Glomerular visceral epithelial cell (primary cell): Measurements from ENCODE around the gene GCN1.
A peak's percentile ranks its signal among the peaks of the same experiment; 100 is the strongest.
"Not testable (repeated sequence)": the region's sequence is repeated elsewhere in the genome, so short reads cannot be mapped to it uniquely, and the experiment has no call there.

Experiments used
- DNase-seq: peaks from one replicate; pipeline ENCODE4 v3.0.0-alpha.2; 2016; ENCODE audit errors: extremely low spot score

GCN1 gene

GRCh38 chr12:120214626-120215356 is 20.3 kb upstream of the GCN1 start:
- no peak for DNase-seq

GRCh38 chr12:120213758-120214157 is 19.2 kb upstream of the GCN1 start:
- no peak for DNase-seq

DNA sequence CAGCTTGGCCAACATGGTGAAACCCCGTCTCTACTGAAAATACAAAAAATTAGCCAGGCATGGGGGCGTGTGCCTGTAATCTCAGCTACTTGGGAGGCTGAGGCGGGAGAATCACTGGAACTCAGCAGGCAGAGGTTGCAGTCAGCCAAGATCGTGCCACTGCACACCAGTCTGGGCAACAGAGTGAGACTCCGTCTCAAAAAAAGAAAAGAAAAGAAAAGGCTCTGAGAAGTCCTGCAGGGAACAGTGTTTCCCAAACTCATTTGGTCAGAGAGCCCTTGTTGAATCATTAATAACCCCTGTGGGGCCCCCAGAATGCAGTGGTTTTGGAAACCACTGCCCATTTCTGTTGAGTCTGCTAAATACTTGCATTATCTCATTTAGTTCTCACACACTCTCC is 18.7 kb upstream of the GCN1 start:
- not testable (repeated sequence) for DNase-seq

GRCh38 chr12:120212301-120212700 is 17.8 kb upstream of the GCN1 start:
- no peak for DNase-seq

DNA sequence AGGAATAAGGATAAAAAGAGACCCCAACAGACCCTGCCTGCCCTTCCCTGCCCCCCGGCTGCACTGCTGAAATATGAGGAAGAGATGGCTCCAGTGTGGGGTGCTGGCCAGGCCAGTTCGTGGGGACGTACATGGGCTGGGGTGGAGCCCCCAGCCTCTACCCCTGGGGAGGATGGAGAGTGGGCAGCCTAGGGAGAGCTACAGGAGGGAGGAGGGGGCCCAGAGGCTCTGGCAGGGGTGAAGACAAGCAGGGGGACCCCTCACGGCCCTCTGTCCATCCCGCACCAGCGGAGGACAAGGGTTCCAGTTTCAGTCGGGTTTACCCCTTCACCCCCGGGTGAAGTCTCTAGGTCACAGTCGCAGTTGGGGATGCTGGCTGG is 17.4 kb upstream of the GCN1 start:
- no peak for DNase-seq

GRCh38 chr12:120211243-120211903 is 16.9 kb upstream of the GCN1 start:
- DNase-seq, result no peak

- DNase-seq, result no peak
These were observed 15.3 kb upstream of the GCN1 start for GRCh38 chr12:120209851-120210250.

DNA sequence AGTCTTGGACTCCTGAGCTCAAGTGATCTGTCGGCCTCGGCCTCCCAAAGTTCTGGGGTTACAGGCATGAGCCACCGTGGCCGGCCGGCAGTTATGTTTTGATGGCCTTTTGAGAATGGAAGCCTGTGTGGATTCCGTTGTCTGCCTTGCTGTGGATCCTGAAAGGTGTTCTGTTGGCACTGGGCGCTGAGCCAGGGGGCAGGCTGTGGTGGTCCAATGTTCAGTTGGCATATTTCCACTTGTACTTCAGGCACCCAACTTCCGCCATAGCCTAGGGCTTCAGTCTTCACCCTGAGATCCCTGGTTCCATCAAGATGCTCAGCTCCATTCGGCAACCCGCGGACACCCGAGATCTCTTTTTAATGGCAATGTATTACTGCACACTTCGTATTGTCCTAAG is 12.7 kb upstream of the GCN1 start:
- DNase-seq, result no peak

DNA sequence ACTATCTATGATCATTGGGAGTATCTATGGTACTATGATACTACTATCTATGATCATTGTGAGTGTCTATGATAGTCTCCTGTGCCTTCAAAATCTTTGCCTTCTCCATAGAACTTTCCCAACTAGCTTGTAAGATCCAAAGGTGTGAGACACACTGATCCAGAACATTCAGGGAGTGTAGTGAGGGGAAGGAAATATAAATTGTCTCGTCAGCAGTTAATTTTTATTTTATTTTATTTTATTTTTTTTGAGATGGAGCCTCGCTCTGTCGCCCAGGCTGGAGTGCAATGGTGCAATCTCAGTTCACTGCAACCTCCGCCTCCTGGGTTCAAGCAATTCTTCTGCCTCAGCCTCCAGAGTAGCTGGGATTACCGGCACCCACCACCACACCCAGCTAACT is 12.3 kb upstream of the GCN1 start:
- not testable (repeated sequence) for DNase-seq

DNA sequence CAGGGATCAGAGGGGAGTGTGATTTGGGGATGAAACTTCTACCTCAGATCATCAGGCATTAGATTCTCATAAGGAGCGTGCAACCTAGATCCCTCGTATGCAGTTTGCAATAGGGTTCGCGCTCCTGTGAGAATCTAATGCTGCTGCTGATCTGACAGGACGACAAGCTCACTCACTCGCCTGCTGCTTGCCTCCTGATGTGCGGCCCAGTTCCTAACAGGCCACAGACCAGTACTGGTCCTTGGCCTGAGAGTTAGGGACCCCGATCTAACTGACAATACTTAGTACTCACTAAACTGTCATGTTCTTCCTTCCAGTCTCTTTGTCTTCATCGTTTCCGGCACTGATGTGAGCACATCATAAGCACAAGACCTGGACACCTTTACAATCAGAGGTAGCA is 11.7 kb upstream of the GCN1 start:
- DNase-seq, result no peak

- no peak for DNase-seq
These were observed 9.7 kb upstream of the GCN1 start for GRCh38 chr12:120204171-120204570.

DNA sequence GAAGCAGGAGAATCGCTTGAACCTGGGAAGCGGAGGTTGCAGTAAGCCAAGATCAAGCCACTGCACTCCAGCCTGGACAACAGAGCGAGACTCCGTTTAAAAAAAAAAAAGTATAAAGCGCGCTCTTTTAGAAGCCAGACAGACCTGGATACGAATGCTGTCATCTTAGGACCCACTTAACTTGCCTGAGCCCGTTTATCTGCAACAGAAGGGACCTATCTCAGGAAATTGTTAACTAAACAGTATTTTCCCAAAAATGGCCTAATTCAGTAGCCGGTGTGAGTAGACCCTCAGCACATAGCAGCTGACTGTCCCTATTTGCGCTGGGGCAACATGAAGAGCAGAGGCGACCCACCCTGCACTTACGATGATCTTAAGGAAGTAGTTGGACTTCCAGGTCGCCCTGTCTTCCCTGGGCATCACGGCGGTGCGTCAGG is 5.9 kb upstream of the GCN1 start:
- no peak for DNase-seq

GRCh38 chr12:120199595-120200306 is 5.2 kb upstream of the GCN1 start:
- peak; percentile 52 for DNase-seq

DNA sequence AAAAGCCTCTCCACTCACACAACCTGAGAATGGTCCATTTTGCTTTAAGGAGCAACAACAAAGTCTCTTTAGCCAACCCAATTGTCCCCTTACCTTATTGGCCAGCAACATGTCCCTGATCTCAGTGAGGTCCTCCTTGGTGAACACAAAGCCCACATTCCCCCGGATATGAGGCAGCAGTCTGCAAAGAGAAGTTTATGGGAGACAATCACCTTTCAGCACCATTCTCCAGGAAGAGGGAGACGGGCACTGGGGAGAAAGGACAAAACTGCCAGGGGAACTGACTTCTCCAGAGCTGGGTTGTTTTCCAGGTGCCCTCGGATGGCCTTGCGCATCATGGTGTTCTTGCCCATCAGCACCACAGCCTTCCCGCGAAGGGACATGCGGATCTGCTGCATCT is 4.5 kb upstream of the GCN1 start:
- no peak for DNase-seq

DNA sequence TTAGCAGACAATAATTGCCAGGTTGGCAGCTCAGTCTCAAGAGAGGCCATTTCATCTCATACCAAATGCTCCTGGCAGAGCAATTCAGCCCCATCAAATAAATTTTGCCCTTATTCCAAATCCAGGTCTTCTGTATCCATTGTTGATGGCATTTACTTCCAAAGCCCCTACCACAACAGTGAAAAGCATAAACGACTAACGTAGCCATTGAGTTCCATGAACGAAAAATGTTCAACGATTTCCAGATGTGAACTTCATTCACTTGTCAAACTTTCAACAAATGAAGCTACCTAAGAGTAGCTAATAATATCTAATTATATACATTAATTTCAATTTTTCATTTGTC is 3.0 kb upstream of the GCN1 start:
- no peak for DNase-seq

DNA sequence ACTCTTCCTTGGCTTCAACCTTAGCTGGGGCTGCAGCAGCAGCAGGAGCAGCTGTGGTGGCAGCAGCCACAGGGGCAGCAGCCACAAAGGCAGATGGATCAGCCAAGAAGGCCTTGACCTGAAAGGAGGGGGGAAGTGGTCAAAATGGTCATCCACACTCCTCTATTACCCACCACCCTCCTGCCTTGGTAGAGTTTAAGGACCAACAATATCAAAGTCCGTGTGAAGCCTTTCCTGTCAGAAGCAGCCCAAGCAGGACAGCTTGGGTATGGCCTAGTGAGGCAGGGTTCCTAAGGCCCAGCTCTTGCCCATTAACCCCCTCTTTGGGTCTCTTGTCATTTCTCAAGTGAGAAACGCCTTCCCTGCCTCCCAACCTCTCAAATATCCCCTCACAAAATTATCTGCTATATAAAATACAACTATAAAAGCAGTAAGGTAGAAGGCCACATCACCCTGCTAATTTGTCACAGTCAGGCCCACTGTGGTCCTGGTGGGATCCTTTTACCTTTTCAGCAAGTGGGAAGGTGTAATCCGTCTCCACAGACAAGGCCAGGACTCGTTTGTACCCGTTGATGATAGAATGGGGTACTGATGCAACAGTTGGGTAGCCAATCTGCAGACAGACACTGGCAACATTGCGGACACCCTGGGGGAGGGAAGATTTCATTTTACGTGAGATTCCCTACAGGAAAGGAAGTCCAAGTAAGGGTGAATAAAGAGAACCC is 2.5 kb upstream of the GCN1 start:
- not testable (repeated sequence) for DNase-seq

DNA sequence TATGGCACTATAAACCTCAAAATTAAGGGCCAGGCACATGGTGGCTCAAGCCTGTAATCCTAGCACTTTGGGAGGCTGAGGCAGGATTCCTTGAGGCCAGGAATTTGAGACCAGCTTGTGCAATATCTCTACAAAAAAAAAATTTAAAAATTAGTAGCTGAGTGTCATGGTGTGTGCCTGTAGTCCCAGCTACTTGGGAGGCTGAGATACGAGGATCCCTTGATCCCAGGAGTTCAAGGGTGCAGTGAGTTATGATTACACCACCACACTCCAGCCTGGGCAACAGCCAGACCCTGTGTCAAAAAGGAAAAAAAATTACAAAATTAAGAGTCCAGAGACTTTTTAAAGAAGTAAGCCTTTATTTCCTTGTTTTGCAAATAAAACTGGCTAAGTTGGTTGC is 1.8 kb upstream of the GCN1 start:
- no peak for DNase-seq

DNA sequence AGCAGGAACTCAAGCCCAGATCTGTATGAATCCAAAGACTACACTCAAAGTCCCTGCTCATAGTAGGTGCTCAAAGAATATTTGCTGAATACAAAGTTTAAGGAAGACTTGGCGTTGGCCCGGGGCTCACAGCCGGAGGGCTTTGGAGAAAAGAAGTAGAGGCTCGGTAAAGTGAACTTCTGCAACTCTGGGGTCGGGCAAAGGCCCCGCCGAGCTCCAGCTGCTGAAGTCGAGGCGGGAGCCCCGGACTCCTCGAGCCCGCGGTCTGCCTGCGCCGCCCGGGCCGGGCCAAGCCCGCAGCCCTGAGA is 335 bp downstream of the GCN1 start:
- DNase-seq, result no peak

DNA sequence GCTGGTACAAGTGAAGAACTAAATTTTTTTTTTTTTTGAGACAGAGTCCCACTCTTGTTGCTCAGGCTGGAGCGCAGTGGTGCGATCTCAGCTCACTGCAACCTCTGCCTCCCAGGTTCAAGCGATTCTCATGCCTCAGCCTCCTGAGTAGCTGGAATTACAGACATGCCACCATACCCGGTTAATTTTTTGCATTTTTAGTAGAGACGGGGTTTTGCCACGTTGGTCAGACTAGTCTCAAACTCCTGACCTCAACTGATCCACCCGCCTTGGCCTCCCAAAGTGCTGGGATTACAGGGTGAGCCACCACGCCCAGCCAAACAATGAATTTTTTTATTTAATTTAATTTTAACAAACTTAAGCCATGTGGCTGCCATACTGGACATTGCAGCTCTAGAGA is 1.2 kb downstream of the GCN1 start:
- not testable (repeated sequence) for DNase-seq

- DNase-seq, result no peak
These were observed 3.5 kb downstream of the GCN1 start for GRCh38 chr12:120190985-120191480.

GRCh38 chr12:120190386-120190785 is 4.1 kb downstream of the GCN1 start:
- no peak for DNase-seq

DNA sequence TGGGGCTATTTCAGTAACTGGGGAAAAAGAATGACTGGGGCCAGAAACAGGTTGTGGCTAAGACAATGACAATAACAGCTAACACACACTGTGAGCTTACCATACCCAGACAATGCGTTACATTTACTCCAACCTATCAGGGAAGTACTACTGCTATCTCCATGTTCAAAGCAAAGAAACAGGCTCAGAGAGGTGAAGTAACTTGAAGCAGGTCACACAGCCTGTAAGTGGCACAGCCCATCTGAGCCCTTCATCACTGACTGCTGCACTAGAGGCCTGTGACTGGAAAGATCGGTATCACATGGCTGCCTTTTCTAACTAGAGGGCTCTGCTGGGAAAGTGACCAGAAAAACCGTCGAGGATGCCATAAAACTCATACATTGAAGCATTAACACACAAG is 7.9 kb downstream of the GCN1 start:
- DNase-seq, result no peak
